Measurements from ENCODE around the gene ATP13A4.

DNA sequence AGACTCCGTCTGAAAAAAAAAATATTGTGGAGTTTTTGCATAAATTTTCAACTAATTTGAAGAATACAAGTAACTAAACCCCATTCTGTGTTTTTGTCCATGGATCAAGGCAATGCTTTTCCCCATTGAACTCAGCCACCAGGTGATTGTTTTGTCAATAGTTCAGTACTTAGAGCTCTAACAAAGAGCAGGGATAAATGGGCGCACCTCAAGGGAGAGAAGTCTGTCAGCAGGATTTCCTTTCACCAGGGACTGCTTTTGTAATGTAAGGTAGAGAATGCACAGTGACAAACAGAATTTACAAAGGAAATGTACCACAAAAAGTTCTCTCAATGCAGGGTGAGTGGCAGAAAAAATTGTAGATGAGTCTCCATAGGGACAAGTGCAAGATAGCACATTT is 165.4 kb downstream of the ATP13A4 start:
- no peak for TF ChIP-seq POLR2A (IDR thresholded peaks at IDR 0.05)
- TF ChIP-seq, protein P1, sequence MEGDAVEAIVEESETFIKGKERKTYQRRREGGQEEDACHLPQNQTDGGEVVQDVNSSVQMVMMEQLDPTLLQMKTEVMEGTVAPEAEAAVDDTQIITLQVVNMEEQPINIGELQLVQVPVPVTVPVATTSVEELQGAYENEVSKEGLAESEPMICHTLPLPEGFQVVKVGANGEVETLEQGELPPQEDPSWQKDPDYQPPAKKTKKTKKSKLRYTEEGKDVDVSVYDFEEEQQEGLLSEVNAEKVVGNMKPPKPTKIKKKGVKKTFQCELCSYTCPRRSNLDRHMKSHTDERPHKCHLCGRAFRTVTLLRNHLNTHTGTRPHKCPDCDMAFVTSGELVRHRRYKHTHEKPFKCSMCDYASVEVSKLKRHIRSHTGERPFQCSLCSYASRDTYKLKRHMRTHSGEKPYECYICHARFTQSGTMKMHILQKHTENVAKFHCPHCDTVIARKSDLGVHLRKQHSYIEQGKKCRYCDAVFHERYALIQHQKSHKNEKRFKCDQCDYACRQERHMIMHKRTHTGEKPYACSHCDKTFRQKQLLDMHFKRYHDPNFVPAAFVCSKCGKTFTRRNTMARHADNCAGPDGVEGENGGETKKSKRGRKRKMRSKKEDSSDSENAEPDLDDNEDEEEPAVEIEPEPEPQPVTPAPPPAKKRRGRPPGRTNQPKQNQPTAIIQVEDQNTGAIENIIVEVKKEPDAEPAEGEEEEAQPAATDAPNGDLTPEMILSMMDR (IDR thresholded peaks at IDR 0.05): no peak
